ENCODE data around the gene PGM1.

- TF ChIP-seq CTCF (IDR thresholded peaks at IDR 0.05) (no peak), POLR2AphosphoS5 (IDR thresholded peaks at IDR 0.05; ENCODE audit: low read depth, low read length) (no peak), TCF7L2 (IDR thresholded peaks at IDR 0.05; ENCODE audit: low read depth, low read length) (no peak), SIN3A (IDR thresholded peaks at IDR 0.05; ENCODE audit: borderline replicate concordance, insufficient read depth, low read depth, low read length) (no peak), REST (IDR thresholded peaks at IDR 0.05; ENCODE audit: insufficient read depth in 1 of 2, low read depth in 2 of 2, low read length in 1 of 2) (no peak)
These were observed 85.0 kb downstream of the PGM1 start for GRCh38 chr1:63678200-63678599.

Data from Panc1 (cell line).